Cardiac muscle cell (in vitro differentiated cells and primary cell): ENCODE measurements around the gene PPP3CA. TPM values are rescaled to one million over a fixed set of nuclear protein-coding genes. Genes with fewer than 3 reads are reported as not detected.

ENCODE experiments used
- DNase-seq, 2 donors: peaks; one replicate each; pipeline versions ENCODE4 v3.0.0 to v3.0.0-alpha.2; 2010 to 2017; ENCODE audit warnings: low read depth in 1 of 2, low spot score in 1 of 2
- H3K27ac ChIP-seq: fragments of 200-600 bp; sonication (generic); 2 replicates; pipeline ENCODE4 v1.5.1; 2016
- H3K27me3 ChIP-seq: fragments of 200-600 bp; sonication (generic); 2 replicates; pipeline ENCODE4 v1.6.0; 2016; ENCODE audit warnings: control low read depth
- H3K36me3 ChIP-seq: fragments of 200-600 bp; sonication (generic); 2 replicates; pipeline ENCODE4 v1.5.1; 2016; ENCODE audit warnings: control low read depth
- H3K4me1 ChIP-seq: fragments of 200-600 bp; sonication (generic); 2 replicates; pipeline ENCODE4 v1.8.1; 2017; ENCODE audit warnings: low read depth, mild to moderate bottlenecking, mixed run types
- H3K4me3 ChIP-seq: fragments of 200-600 bp; sonication (generic); 2 replicates; pipeline ENCODE4 v1.5.1; 2016; ENCODE audit warnings: mild to moderate bottlenecking
- H3K9me3 ChIP-seq: fragments of 200-600 bp; sonication (generic); 2 replicates; pipeline ENCODE4 v1.5.1; 2017; ENCODE audit warnings: low read depth, mild to moderate bottlenecking, control low read depth
- CTCF ChIP-seq: IDR thresholded peaks from 2 replicates; pipeline ENCODE4 v1.5.1; 2012; ENCODE audit warnings: low read depth, mild to moderate bottlenecking, low read length
- polyA plus RNA-seq: library from polyadenylated mRNA; unstranded; fragments of >200 nt; fragmentation: Nextera tagmentation; extraction: Ambion mirVana; gene quantifications from 2 replicates; pipeline ENCODE4 v1.2.1, GENCODE V29; 2016
- total RNA-seq: library from RNA; depleted of rRNA; stranded (reverse); fragments of >200 nt; gene quantifications from 2 replicates; pipeline ENCODE4 v1.2.3, GENCODE V29; 2016

The PPP3CA gene
- total and polyA plus RNA-seq, 2 experiments from 2014 or later, result 8.2 to 21.3 TPM

GRCh38 chr4:101055392-101055791 is 291.9 kb downstream of the PPP3CA start:
- no peaks in the 10 kb centered on the region for H3K9me3 ChIP-seq
- peaks cover 11% of the 10 kb centered on the region for H3K4me1 ChIP-seq
- H3K27me3 ChIP-seq, result no peaks in the 10 kb centered on the region
- TF ChIP-seq CTCF, result no peak
- no peaks in the 10 kb centered on the region for H3K36me3 ChIP-seq
- H3K27ac ChIP-seq, result no peak overlapping the region
- no peak for DNase-seq
- no peak overlapping the region for H3K4me3 ChIP-seq

- no peak for DNase-seq
- H3K27ac ChIP-seq, result no peak overlapping the region
- H3K9me3 ChIP-seq, result no peaks in the 10 kb centered on the region
- H3K36me3 ChIP-seq, result no peaks in the 10 kb centered on the region
- no peaks in the 10 kb centered on the region for H3K27me3 ChIP-seq
- TF ChIP-seq CTCF, result no peak
- peaks cover 4% of the 10 kb centered on the region for H3K4me1 ChIP-seq
- no peak overlapping the region for H3K4me3 ChIP-seq
Observed at GRCh38 chr4:101050837-101051205, 296.5 kb downstream of the PPP3CA start.

GRCh38 chr4:101050088-101050836 is 297.1 kb downstream of the PPP3CA start:
- TF ChIP-seq CTCF, result no peak
- no peaks in the 10 kb centered on the region for H3K4me1 ChIP-seq
- DNase-seq, result no peak
- no peaks in the 10 kb centered on the region for H3K27me3 ChIP-seq
- H3K36me3 ChIP-seq, result no peaks in the 10 kb centered on the region
- H3K27ac ChIP-seq, result no peak overlapping the region
- no peak overlapping the region for H3K4me3 ChIP-seq
- no peaks in the 10 kb centered on the region for H3K9me3 ChIP-seq

GRCh38 chr4:101049549-101050001 is 297.8 kb downstream of the PPP3CA start:
- H3K9me3 ChIP-seq, result no peaks in the 10 kb centered on the region
- DNase-seq, result peak in 1 of 2 donors; percentile 11
- no peak for TF ChIP-seq CTCF
- no peak overlapping the region for H3K4me3 ChIP-seq
- no peaks in the 10 kb centered on the region for H3K36me3 ChIP-seq
- no peaks in the 10 kb centered on the region for H3K4me1 ChIP-seq
- no peaks in the 10 kb centered on the region for H3K27me3 ChIP-seq
- no peak overlapping the region for H3K27ac ChIP-seq

GRCh38 chr4:101044766-101045165 is 302.6 kb downstream of the PPP3CA start:
- DNase-seq, result no peak
- Histone ChIP-seq H3K27me3 (no peaks in the 10 kb centered on the region), H3K9me3 (no peaks in the 10 kb centered on the region), H3K36me3 (no peaks in the 10 kb centered on the region), H3K4me3 (no peak overlapping the region), H3K4me1 (peaks cover 9% of the 10 kb centered on the region), H3K27ac (no peak overlapping the region)
- TF ChIP-seq CTCF, result no peak
